Hematopoietic multipotent progenitor cell treated with erythropoietin and hydrocortisone succinate and interleukin-3 and kit ligand, for 17 days (in vitro differentiated cells): ENCODE measurements around the gene PWP2.
"Not testable (repeated sequence)": the region's sequence is repeated elsewhere in the genome, so short reads cannot be mapped to it uniquely, and the experiment has no call there.

Source experiments
- DNase-seq: peaks from one replicate; pipeline ENCODE4 v3.0.0-alpha.2; 2015; ENCODE audit warnings: low spot score

PWP2 gene

GRCh38 chr21:44163167-44163653 is 56.0 kb downstream of the PWP2 start:
- DNase-seq, result not testable (repeated sequence)

GRCh38 chr21:44165933-44166332 is 58.7 kb downstream of the PWP2 start:
- not testable (repeated sequence) for DNase-seq

GRCh38 chr21:44167527-44167926 is 60.3 kb downstream of the PWP2 start:
- not testable (repeated sequence) for DNase-seq

GRCh38 chr21:44170326-44170725 is 63.1 kb downstream of the PWP2 start:
- not testable (repeated sequence) for DNase-seq

- DNase-seq, result not testable (repeated sequence)
These were observed 63.7 kb downstream of the PWP2 start for GRCh38 chr21:44170863-44171262.

- DNase-seq, result not testable (repeated sequence)
These were observed 64.9 kb downstream of the PWP2 start for GRCh38 chr21:44171962-44172572.

- not testable (repeated sequence) for DNase-seq
These were observed 65.5 kb downstream of the PWP2 start for GRCh38 chr21:44172741-44173140.

GRCh38 chr21:44175189-44175588 is 68.0 kb downstream of the PWP2 start:
- DNase-seq, result not testable (repeated sequence)

GRCh38 chr21:44176127-44176526 is 68.9 kb downstream of the PWP2 start:
- not testable (repeated sequence) for DNase-seq
